HG02943 (cell line): Measurements from ENCODE around the gene MAPRE3.

Experiments used
- ATAC-seq: cut with Tn5 transposase; IDR thresholded peaks from one replicate; pipeline ENCODE4 v1.9.1; 2021; ENCODE audit warnings: mild to moderate bottlenecking, low read depth, moderate library complexity; ENCODE audit not compliant: unreplicated experiment

The MAPRE3 gene

DNA sequence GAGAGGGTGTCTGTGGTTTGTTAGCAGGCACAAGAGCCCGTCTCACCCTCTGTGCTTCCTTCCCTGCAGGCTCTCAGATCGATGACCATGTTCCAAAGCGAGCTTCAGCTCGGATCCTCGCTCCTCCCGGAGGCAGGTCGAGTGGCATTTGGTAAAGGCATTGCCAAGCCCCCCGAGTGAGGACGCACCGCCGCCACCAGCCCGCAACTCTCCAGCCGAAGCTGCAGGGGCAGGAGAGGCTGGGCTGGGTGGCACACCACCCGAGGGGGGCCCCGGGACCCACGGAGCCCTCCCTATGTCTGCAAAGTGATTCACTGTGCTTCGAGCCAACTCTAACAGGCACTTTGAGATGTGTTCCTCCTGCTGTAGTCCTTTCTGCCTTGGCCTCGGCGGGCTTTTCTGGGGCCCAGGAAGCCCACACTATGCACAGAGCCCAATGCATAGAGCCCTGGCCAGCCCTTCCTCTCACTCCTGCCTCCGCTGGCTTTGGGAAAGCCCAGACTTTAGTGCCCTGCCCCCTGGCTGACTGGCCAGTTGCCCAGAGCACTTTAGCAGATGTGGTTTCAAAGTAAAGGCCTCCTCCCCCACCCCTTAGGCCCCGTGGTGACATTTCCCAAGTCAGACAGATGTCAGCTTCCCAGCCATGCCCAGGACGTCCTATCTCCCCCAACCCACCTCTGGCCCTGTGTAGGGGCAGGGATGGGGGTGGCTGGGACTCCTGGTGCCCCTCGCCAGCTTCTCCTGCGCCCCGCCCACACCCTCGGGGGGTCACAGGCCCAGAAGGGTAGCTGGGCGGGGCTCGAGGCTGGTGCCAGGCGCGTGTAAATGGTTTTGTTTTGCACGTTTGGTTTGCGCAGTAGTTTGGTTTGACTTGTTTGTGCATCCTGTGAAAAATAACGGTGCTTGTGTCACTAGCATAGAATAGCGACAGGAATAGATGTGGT, 23.3 kb upstream of the MAPRE3 start:
- no peak for ATAC-seq

DNA sequence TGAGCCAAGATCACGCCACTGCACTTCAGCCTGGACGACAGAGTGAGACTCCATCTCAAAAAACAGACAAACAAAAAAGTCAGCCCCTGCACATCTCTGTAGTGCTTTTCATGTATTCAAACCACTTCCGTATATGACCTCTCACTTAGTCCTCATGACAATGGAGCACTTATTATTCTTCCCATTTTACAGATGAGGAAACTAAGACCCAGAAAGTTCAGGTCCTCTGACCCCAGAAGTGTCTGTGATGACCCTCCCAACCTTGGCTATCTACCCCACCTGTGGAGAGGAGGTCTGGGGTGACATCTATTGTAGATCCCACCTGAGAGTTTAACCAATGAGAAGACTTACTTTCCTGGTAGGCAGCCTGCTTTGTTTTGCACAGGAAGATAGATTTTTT, 21.6 kb upstream of the MAPRE3 start:
- ATAC-seq, result no peak

DNA sequence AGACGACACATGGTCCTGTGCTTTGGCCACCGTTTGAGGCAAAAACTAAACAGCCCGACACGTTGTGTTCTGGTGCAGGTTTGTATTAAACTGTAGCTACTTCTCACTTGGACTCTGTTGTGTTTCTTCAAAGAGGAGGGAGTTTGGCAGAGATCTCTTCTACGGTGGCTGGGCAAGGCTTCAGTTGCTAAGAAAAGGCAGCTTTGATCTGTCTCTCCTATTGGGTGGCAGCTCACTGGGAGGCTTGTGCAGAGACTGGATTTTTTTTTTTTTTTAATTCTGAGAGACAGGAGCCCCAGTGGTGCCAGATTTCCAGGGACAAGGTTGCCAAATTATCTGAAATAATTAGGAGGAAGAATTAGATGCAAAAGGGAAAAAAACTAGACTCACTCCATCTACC, 20.2 kb upstream of the MAPRE3 start:
- no peak for ATAC-seq

DNA sequence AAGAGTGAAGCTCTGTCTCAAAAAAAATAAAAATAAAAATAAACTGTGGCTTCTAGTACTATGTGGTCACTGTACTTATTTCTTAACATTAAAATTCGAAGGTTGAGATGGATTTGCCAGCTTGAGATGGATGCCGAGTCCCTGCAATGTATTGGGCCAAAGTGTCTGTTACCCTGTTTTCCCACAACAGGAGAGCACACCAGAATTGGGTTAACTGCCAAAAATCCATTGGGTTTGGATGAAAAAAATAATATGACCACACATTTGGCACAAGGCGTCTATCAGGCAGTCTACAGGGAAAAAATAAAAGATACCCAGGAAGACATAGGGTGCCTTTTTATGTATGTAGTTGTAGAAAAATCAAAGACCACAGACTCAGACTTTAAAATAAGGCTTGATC, 19.2 kb upstream of the MAPRE3 start:
- ATAC-seq, result no peak

DNA sequence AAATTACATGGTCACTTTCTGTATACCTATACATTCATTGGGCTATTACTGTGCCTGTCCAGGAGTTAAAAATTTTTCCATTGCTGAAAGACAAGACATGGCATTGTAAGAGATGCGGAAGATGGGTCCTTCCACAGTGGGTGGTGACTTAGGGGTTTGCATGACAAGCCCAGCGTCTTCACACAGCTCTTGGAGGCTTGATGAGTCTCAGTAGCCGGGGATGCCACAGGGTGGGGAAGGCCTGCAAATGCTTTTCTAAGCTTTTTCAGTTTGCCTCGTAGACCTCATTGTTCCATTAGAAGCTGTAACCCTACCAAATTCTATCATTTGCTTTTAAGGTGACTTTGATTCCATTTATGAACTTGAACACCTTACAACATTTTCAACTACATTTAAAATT, 18.1 kb upstream of the MAPRE3 start:
- no peak for ATAC-seq

DNA sequence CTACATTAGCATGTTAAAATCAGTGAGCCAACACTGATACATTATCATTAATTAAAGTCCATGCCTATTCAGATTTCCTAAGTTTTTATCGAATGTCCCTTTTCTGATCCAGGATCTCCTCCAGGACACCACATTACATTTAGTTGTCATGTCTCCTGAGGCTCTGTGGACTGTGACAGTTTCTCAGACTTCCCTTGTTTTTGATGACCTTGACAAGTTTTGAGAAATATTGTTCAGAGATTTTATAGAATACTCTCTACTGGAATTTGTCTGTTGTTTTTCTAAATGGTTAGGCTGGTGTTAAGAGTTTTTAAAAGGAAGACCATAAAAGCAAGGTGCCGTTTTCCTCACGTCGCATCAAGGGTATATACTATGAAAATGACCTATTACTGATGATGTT, 16.3 kb upstream of the MAPRE3 start:
- no peak for ATAC-seq

DNA sequence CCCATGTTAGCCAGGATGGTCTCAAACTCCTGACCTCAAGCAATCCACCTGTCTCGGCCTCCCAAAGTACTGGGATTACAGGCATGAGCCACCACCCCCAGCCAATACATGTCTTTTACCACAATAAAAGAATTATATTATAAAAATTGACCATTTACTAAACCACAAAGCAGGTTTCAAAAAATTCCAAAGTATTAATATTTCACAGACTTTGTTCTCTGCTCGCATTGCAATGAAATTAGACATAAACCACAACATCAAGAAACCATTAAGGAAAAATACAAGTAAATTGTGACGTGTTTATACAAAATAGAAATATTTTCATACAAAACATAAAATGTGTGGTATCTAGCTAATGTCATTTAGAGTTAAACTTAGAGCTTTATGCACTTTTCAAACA, 13.4 kb upstream of the MAPRE3 start:
- no peak for ATAC-seq

DNA sequence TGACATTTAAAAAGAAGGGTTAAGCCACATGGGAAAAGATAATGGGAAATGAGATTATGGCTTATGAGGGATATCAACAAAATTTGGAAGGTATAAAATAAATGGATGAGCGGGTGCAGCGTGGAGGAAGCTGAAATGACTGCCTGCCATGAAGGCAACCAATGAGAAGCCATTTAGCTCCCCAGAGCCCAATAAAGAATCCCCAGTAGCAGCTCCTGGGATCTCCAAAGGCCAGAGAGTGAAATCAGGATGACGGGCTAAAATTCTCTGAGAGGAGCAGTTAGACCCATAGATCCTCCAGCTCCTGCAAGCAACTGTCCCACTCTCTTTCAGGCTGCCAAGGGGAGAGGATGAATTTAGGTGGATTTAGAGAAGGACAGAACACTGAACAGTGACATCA, 12.9 kb upstream of the MAPRE3 start:
- ATAC-seq, result no peak

DNA sequence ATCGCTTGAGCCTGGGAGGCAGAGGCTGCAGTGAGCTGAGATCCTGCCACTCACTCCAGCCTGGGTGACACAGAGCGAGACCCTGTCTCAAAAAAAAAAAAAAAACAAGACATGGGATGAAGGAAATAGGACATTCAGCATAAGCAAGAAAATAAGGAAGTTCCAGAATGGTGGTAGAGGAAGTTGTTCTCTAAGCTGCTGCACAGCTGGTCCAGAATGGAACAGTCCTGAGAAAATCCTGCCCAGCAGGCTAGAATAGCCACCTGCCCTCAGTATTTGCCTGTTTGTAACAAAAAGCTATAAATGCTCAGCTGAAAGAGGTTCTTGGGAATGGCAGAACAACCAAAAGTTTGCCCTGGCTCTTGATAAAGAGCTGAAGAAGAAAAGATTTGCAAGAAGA, 11.1 kb upstream of the MAPRE3 start:
- ATAC-seq, result no peak

DNA sequence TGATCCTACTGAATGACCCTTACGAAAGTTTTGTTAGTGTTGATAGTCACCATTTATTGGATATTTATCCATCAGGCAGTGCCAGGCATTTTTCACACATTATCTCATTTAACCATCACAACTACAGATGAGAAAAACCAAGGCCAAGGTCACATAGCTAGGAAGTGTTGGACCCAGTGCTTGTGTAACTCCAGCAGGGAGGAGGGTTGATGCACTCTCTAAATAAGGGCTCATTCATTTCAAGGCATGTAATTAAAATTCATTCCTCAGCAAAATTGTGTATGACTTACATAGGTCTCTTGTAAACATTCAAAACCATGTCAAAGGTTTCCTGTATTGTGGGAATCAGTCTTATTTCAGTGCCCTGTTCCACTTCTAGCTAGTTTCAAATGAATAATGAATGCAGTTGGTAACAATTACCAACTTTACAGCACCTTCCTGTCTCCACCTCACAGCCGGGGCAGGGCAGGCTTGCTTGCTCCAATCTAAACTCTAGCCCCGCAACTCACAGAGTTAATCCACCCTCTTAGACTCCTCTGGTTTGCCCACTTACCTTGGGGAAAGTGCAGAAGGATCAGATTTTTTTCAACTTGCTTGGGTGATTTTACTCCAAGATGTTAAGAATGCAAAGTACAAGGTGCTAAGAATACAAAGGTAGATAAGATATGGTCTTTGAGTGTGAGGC, 5.8 kb upstream of the MAPRE3 start:
- no peak for ATAC-seq

DNA sequence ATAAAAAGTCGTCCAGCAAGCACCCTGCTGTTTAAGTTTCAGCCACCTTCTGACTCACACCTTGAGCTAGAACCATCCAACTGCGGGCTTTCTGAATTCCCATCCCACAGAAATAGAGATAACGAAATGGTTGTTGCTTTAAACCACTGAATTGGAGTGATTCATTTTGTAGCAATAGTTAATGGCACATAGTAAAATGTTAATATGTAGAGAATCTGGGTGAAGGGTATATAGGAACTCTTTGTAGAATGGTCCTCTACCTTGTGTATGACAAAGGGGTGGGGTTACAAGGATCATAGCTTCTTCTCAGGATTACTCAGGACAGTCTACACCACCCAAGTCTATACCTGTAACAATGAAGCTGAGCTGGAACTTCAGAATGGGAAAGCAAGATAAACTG, 2.4 kb upstream of the MAPRE3 start:
- no peak for ATAC-seq

DNA sequence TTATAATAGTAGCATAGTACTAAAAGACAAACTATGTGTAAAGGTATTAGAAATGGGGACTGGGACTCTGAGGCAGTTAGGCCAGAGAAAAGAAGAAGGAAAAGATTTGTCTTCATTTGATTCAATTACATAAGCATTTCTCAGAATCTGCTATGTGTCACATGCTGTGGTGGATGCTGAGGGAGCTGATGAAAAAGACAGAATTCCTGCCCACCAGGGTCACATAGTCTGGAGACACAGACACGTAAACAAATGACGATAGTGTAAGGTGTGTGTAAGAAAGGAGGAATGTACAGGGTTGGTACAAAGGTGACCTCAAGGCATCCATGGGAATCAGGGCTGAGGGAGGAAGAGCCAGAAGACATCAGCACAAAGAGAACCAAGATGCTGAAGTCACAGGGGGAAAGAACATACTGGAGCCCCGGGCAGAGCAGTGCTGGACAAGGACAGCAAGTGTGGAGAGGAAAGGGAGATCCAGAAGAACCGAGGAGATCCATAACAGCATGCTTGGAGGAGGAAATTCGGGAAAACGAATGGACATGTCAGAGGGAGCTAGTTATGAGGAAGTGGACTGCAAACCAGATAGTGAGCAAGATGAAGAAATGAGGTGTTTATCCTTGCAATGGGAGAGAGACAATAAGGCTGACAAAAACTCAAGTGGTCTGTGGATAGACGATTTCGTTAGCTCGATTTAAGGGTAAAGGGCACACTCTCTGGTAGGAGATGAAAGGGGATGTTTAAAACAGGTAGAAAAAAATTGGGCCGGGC, 1.2 kb upstream of the MAPRE3 start:
- ATAC-seq, result no peak

DNA sequence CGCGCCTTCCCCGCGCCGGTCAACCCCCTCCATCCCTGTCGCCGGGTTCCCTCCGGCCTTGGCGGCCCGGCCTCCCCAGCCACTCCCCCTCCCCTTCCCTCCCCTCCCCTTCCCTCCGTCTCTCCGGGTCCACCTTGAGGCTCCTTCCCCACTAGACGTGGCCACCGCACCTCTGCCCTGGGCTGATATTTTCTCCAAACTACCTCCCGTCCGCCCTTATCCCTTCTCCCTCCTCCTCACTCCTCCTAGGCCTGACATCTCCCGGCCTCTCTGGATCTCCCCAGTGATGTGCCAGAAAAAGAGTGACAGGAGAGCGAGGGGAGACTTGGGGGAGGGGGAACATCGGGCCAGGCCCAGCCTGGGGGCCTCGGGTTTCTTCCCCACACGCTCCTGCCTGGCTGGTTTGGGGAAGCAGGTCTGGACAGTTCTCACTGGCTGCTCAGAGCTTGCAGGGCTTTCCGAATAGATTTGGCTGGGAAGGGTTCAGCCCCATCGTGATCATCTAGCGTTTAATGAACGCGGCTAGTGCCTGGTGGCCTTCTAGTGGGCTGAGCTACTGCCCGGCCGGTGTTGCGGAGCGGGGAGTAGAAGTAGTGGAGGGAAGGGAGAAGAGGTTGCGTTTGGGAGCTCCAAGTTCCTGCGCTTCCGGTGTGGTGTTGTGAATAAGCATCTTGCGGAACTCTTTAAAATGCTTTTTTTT, 641 bp downstream of the MAPRE3 start:
- ATAC-seq, result no peak

DNA sequence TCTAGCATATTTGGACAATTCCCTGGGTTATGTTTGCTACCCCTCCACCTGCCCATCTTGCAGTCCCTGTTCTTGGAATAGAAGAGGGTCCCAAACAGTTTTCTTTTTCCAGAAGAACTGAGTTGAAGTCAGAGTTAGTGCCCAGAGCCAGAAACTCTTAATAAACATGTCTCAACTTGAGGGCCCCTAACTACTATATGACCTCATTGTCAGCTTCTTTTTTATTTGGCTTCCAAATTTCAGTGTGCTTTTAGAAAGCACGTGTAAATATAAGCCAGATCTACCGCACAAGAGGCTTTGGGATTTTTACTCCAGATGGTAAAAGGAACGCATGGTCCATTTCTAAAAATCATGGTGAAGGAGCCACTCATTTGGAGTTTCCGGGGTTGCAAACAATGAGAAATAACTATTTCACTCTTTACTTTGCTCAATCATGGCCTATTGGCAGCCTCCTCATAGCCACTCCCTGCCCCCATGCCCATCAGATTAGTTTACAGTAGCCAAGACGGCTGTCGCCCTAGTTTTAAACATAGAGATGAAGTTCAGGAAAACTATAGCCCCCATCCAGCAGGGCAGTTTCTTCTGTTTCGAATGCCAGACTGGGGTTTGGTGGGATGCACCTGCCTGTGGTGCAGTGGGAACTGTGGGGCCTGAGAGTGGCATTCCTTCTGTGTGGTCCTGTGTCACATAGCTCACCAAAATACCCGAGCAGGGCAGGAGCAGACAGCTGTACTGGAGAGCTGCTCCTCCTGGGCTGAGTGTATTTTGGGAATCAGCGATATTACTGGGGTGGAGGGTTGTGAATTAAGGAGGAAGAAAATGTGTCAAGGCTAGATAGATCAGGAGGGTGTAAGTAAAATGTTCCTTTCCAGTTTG, 1.7 kb downstream of the MAPRE3 start:
- no peak for ATAC-seq

DNA sequence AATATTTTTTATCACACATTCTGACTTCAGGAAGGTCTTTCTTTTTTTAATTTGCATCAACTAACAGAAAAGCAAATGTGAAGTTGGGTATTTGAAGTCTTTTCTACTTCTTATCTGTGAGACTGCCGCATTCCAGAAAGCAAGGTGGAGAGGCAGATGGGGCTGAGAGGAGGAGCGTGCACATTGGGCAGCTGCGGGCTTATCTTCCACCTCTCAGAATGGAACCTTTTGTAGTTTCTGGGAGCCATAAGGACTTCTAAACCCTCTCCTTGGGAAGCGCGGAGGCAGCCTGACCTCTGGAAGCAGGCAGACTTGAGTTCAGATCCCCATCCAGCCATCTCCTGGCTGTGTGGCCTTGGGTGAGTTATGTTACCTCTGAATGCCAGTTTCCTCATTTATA, 3.9 kb downstream of the MAPRE3 start:
- ATAC-seq, result no peak

DNA sequence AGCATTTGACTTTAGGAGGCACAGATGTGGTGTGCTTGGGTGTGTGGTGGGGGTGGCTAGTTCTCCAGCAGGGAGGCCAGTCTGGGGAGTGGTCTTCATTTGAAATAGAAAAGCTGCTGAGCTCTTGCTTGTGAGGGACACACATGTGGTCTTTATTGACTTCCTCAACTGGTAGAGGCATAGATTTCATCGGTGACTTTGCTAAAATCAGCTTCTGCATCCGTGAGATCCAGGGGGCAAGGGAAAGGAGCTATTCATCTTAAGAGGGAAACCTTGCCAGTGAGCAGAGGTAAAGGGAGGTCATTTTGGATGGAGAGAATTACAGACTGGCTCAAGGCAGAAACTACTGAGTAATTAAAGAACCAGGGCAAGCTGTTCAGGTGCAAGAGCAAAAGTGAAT, 4.7 kb downstream of the MAPRE3 start:
- ATAC-seq, result no peak

DNA sequence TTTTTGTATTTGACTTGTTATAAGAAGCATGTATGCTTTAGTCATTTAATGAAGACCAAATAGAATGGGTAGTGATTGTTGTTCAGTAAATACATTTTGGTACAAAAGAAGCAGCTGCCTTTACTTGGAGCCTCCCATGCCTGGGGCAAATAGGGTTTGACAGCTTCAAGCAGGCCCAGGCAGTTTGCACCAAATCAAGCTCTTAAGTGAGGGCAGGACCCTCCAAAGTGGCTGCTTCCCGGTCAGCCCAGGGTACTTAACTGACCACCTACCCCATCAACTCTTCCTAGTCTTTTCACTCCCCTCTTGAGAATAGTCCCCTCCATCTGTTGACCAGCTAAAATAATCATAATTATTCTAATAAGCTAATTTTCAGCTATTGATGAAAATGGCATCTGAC, 5.2 kb downstream of the MAPRE3 start:
- no peak for ATAC-seq

DNA sequence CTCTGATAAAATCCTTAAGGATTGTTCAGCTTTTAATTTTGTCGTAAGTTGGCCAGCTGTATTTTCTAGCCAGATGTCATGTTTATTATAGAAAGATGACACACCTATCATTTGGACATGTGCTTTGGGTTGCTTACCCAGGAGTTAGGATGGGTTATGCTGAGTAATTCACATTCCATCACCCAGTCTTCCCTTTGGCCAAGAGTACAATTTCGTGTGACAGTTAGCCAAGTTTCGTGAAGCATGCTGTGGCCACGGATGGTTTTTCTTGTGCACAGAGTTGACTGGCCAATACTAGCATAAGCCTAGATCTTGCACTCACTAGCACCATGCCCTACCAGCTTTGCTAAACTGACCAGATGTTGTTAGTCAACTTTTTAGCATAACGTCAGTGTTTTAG, 5.8 kb downstream of the MAPRE3 start:
- ATAC-seq, result no peak

DNA sequence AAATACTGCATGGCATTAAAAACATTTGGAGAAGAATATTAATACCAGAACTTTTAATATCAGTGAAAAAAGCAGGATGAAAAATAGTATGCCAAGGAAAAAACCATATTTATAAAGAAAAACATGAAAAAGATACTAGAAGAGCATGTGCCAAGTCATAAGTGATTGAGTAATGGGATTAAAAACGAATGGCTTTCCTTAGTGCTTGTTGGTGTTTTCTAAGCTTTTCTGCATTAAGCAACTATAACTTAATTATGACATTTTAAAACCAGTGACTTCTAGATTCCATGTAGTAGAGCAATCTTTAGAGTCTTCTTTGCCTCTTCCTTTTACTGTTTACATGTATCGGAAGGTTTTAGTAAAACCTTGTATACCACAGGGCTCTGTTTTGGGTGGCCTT, 6.6 kb downstream of the MAPRE3 start:
- ATAC-seq, result no peak
